Hepatocyte (in vitro differentiated cells): Measurements from ENCODE around the gene GATA5.

Experiments used
- CTCF ChIP-seq: fragments of 200-600 bp; sonication (generic); IDR thresholded peaks from 2 replicates; pipeline ENCODE4 v1.5.1; 2016; ENCODE audit warnings: antibody characterized with exemption, mild to moderate bottlenecking; ENCODE audit not compliant: poor library complexity
- EZH2 ChIP-seq: fragments of 200-600 bp; sonication (generic); IDR thresholded peaks from 2 replicates; pipeline ENCODE4 v1.6.1; 2016; ENCODE audit warnings: antibody characterized with exemption, mild to moderate bottlenecking, borderline replicate concordance

- TF ChIP-seq CTCF (no peak), EZH2 (no peak)
Measured at GRCh38 chr20:62469352-62469751, 6.4 kb downstream of the GATA5 start.
